ENCODE results near the gene IL11RA. TPM values are rescaled to one million over a fixed set of nuclear protein-coding genes. Genes with fewer than 3 reads are reported as not detected.

The IL11RA gene
- total and polyA plus RNA-seq, 2 of the 8 experiments (the other 6 are each of a cell fraction or from before 2014, with no cell fraction given): 5.5 to 9.1 TPM

GRCh38 chr9:34612788-34613390 is 39.1 kb upstream of the IL11RA start (continued):
- TF ChIP-seq CEBPB (IDR thresholded peaks at IDR 0.05; ENCODE audit: low read depth, low read length) (peak; percentile 17; the same call in 1 of the 2 replicates), POLR2AphosphoS5 (IDR thresholded peaks at IDR 0.05; ENCODE audit: low read depth, low read length) (no peak), HDAC2 (IDR thresholded peaks at IDR 0.05; ENCODE audit: borderline replicate concordance in 1 of 2, low read depth in 2 of 2, low read length in 2 of 2) (no peak), CTCF (IDR thresholded peaks at IDR 0.05; ENCODE audit: control extremely low read depth in 1 of 3, insufficient read depth in 1 of 3, low read depth in 1 of 3, low read length in 3 of 3) (peak; percentile 81 to 95 (median 88)), SIN3A (conservative IDR thresholded peaks at IDR 0.05 in 1 of 2, IDR thresholded peaks at IDR 0.05 in 1 of 2; ENCODE audit: low read depth in 1 of 2, low read length in 2 of 2) (0 out of 4 replicates have a peak, but pooled peaks of 1 of the 2 experiments have one; percentile 28), MAFK (IDR thresholded peaks at IDR 0.05; ENCODE audit: low read depth, low read length) (no peak), GABPA (IDR thresholded peaks at IDR 0.05; ENCODE audit: borderline replicate concordance, insufficient read depth, low read length) (peak; percentile 36; the same call in 1 of the 2 replicates), SP4 (IDR thresholded peaks at IDR 0.05; ENCODE audit: low read length) (no peak), FOSL1 (IDR thresholded peaks at IDR 0.05; ENCODE audit: insufficient read depth, low read depth, low read length) (no peak), HDAC6 (IDR thresholded peaks at IDR 0.05; ENCODE audit: low read depth, low read length) (no peak), MAX (IDR thresholded peaks at IDR 0.05) (0 out of 2 replicates have a peak, but pooled peaks have one; percentile 20)

Data from H1 (cell line).